SU-DHL-6 (cell line): Measurements from ENCODE around the gene TLN1.

ENCODE experiments used
- H2AFZ ChIP-seq: fragments of 200-600 bp; sonication (generic); 2 replicates; pipeline ENCODE4 v1.6.1; 2014; ENCODE audit warnings: low read depth, mild to moderate bottlenecking, moderate library complexity, mixed read lengths, antibody characterized with exemption, low read length; ENCODE audit not compliant: severe bottlenecking
- H3F3A ChIP-seq: fragments of 200-600 bp; shearing (Covaris generic); 2 replicates; pipeline ENCODE4 v1.6.0; 2016; ENCODE audit warnings: antibody characterized with exemption, mild to moderate bottlenecking; ENCODE audit not compliant: insufficient read depth
- H3K27ac ChIP-seq: fragments of 200-600 bp; sonication (generic); 2 replicates; pipeline ENCODE4 v1.5.1; 2016; ENCODE audit warnings: low read depth, mild to moderate bottlenecking, low read length, moderate library complexity, mixed read lengths
- H3K27me3 ChIP-seq: fragments of 200-600 bp; sonication (generic), shearing (Covaris generic); 2 replicates; pipeline ENCODE4 v1.6.0; 2014; ENCODE audit warnings: mild to moderate bottlenecking, low read length
- H3K36me3 ChIP-seq: fragments of 200-600 bp; sonication (generic); 2 replicates; pipeline ENCODE4 v1.6.1; 2014; ENCODE audit warnings: mild to moderate bottlenecking, low read length, mixed read lengths
- H3K4me2 ChIP-seq: fragments of 300-600, 200-600 bp; shearing (Covaris generic), sonication (generic); 2 replicates; pipeline ENCODE4 v1.6.0; 2014; ENCODE audit warnings: low read length, low read depth, mild to moderate bottlenecking; ENCODE audit not compliant: poor library complexity, severe bottlenecking
- H3K4me3 ChIP-seq: fragments of 200-600 bp; sonication (generic); 2 replicates; pipeline ENCODE4 v1.5.1; 2014; ENCODE audit warnings: antibody characterized with exemption, low read length, mild to moderate bottlenecking, mixed read lengths; ENCODE audit not compliant: insufficient read depth, poor library complexity, severe bottlenecking
- H3K79me2 ChIP-seq: fragments of 200-600 bp; sonication (generic); 2 replicates; pipeline ENCODE4 v1.6.1; 2014; ENCODE audit warnings: mild to moderate bottlenecking, low read length, moderate library complexity; ENCODE audit not compliant: insufficient read depth
- H3K9ac ChIP-seq: fragments of 200-600 bp; sonication (generic); 2 replicates; pipeline ENCODE4 v1.7.0; 2014; ENCODE audit warnings: mild to moderate bottlenecking, low read length
- H3K9me2 ChIP-seq: fragments of 200-600 bp; sonication (generic); replicated peaks from 2 replicates; pipeline ENCODE4 v1.6.1; 2014; ENCODE audit warnings: low read length; ENCODE audit not compliant: insufficient read depth
- H3K9me3 ChIP-seq: fragments of 200-600 bp; sonication (generic); 2 replicates; pipeline ENCODE4 v1.6.1; 2014; ENCODE audit warnings: low read length, mixed read lengths; ENCODE audit not compliant: insufficient read depth
- H4K20me1 ChIP-seq: fragments of 200-600 bp; sonication (generic); 2 replicates; pipeline ENCODE4 v1.6.1; 2014; ENCODE audit warnings: low read depth, mild to moderate bottlenecking, antibody characterized with exemption, low read length, moderate library complexity, mixed read lengths
- EZH2phosphoT487 ChIP-seq: fragments of 200-600 bp; sonication (generic), shearing (Covaris generic); conservative IDR thresholded peaks from 2 replicates; pipeline ENCODE4 v1.6.1; 2018; ENCODE audit warnings: mild to moderate bottlenecking, antibody characterized with exemption, low read length, moderate library complexity, mixed read lengths
- TF ChIP-seq, protein P1 (sequence below): fragments of 200-600 bp; sonication (generic); IDR thresholded peaks from one replicate; pipeline ENCODE4 v1.5.1; 2017; ENCODE audit warnings: antibody characterized with exemption, mild to moderate bottlenecking, low read length, moderate library complexity; ENCODE audit not compliant: insufficient read depth, poor library complexity, severe bottlenecking

Gene TLN1

DNA sequence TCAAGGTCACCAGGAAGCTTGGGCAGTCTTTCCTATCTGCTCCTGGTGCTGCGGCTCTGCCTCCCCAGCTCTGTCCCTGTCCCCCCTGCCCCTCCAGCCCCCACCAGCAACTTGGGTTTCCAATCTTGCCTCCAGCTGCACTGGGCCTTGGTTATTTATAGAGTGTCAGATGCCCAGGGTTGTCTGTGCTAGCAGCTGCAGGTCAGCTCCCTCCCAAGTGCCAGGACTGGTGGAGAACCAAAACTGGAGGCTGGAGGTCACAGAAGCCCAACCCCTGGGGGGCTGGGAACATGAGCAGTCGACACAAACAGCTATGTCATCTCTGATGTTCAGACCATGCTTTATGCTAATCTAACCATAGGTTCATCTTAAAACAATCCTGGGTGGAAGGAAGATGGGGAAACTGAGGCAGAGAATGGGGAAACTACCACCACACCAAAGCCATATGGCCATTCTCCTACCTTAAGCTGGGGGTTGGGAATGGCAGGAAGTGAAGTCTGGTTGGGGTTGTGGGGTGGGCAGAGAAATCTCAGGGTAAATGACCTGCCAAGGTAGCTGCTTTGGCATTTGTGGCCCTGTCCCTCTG lies 43.9 kb downstream of the TLN1 start:
- H3K9me2 ChIP-seq: no peaks in the 10 kb centered on the region
- H2AFZ ChIP-seq: no peak overlapping the region
- no peaks in the 10 kb centered on the region for H3K36me3 ChIP-seq
- no peak overlapping the region for H3K9ac ChIP-seq
- no peaks in the 10 kb centered on the region for H4K20me1 ChIP-seq
- no peak overlapping the region for H3K4me3 ChIP-seq
- H3K79me2 ChIP-seq: no peaks in the 10 kb centered on the region
- H3K4me2 ChIP-seq: no peak overlapping the region
- H3F3A ChIP-seq: no peaks in the 10 kb centered on the region
- no peak overlapping the region for H3K27ac ChIP-seq
- TF ChIP-seq, protein P1, sequence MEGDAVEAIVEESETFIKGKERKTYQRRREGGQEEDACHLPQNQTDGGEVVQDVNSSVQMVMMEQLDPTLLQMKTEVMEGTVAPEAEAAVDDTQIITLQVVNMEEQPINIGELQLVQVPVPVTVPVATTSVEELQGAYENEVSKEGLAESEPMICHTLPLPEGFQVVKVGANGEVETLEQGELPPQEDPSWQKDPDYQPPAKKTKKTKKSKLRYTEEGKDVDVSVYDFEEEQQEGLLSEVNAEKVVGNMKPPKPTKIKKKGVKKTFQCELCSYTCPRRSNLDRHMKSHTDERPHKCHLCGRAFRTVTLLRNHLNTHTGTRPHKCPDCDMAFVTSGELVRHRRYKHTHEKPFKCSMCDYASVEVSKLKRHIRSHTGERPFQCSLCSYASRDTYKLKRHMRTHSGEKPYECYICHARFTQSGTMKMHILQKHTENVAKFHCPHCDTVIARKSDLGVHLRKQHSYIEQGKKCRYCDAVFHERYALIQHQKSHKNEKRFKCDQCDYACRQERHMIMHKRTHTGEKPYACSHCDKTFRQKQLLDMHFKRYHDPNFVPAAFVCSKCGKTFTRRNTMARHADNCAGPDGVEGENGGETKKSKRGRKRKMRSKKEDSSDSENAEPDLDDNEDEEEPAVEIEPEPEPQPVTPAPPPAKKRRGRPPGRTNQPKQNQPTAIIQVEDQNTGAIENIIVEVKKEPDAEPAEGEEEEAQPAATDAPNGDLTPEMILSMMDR: no peak
- TF ChIP-seq EZH2phosphoT487: no peak
- H3K9me3 ChIP-seq: no peaks in the 10 kb centered on the region
- no peaks in the 10 kb centered on the region for H3K27me3 ChIP-seq

DNA sequence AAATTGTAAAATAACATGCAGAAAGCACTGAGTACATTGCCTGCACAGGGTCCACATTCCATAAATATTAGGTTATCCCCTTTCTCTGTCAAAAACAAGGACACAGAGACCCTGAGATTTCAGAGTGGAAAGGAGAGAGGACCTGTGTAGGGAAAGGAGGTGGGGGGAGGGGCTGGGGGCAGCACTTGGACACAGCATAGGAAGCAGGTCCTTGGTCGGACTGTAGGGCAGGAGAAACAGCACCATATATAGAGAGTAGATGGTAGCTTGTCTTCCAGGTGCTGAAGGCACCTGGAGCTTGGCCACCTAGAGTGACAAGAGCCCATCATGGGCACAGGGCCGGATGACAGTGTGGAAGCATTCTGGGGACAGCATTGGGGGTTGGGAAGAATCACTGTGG lies 44.7 kb downstream of the TLN1 start:
- Histone ChIP-seq H3K36me3 (no peaks in the 10 kb centered on the region), H3K79me2 (no peaks in the 10 kb centered on the region), H3K9ac (no peak overlapping the region), H3K27ac (no peak overlapping the region), H3K4me2 (no peak overlapping the region), H4K20me1 (no peaks in the 10 kb centered on the region), H3K27me3 (no peaks in the 10 kb centered on the region), H3F3A (no peaks in the 10 kb centered on the region), H3K9me2 (no peaks in the 10 kb centered on the region), H3K4me3 (no peak overlapping the region), H3K9me3 (no peaks in the 10 kb centered on the region), H2AFZ (no peak overlapping the region)
- TF ChIP-seq, protein P1: no peak
- TF ChIP-seq EZH2phosphoT487: no peak

DNA sequence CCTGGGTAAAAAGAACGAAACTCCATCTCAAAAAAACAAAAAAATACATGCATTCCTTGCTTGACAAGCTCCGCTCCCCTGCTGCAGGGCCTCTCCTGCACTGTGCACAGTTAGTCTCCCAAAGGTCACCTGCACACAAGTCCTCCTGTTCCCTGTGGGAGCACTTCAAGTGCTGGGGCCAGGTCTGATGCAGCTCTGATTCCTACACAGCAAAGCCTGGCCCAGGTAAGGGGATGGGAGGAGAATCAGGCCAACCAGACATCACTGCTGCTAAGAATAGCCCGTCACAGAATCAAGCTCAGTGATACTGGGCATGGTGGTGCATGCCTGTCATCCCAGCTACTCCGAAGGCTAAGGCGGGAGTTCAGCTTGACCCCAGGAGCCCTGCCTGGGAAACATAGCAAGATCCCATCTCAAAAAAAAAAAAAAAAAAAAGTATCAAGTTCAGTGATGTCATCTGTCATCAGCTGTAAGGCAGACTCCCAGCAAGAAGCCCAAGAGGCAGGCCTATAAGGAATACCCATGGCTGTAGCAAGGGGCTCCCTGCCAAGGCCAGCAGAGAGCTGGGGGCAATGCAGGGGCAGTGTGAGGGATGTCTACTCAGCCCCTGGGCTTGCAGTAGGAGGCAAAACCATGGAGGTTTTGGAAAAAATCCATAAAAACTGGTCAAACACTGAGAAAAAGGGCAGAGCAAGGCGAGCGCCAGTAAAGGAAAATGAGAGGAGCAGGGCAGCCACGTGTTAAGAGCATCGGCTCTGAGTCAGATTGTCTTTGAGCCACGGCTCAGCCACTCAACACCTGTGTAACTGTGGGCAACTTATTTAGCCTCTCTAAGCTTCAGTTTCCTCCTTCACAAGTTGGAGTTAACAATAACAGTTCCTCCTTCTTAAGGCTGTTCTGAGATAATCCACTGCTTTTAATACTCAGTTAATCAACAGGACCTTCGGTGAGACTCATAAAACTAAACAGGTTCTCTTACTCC lies 45.5 kb downstream of the TLN1 start:
- TF ChIP-seq EZH2phosphoT487: no peak
- TF ChIP-seq, protein P1: no peak
- H3K36me3 ChIP-seq: no peaks in the 10 kb centered on the region
- no peaks in the 10 kb centered on the region for H3K9me2 ChIP-seq
- no peak overlapping the region for H3K4me2 ChIP-seq
- H3K27me3 ChIP-seq: no peaks in the 10 kb centered on the region
- no peak overlapping the region for H3K4me3 ChIP-seq
- H2AFZ ChIP-seq: no peak overlapping the region
- H3K79me2 ChIP-seq: no peaks in the 10 kb centered on the region
- H3K27ac ChIP-seq: no peak overlapping the region
- H4K20me1 ChIP-seq: no peaks in the 10 kb centered on the region
- H3F3A ChIP-seq: no peaks in the 10 kb centered on the region
- H3K9ac ChIP-seq: no peak overlapping the region
- H3K9me3 ChIP-seq: no peaks in the 10 kb centered on the region
